HG02852 (cell line): ENCODE measurements around the gene CD151.

Experiments
- ATAC-seq: cut with Tn5 transposase; IDR thresholded peaks from one replicate; pipeline ENCODE4 v1.9.1; 2021; ENCODE audit warnings: mild to moderate bottlenecking, moderate library complexity; ENCODE audit not compliant: unreplicated experiment

The CD151 gene

GRCh38 chr11:827897-828192 lies 4.9 kb upstream of the CD151 start, which contains the start of gene CRACR2B:
TSS of gene CRACR2B (plus strand) at chr11:827919. CDS start at chr11:828608, 689 bp downstream.
- no peak for ATAC-seq

DNA sequence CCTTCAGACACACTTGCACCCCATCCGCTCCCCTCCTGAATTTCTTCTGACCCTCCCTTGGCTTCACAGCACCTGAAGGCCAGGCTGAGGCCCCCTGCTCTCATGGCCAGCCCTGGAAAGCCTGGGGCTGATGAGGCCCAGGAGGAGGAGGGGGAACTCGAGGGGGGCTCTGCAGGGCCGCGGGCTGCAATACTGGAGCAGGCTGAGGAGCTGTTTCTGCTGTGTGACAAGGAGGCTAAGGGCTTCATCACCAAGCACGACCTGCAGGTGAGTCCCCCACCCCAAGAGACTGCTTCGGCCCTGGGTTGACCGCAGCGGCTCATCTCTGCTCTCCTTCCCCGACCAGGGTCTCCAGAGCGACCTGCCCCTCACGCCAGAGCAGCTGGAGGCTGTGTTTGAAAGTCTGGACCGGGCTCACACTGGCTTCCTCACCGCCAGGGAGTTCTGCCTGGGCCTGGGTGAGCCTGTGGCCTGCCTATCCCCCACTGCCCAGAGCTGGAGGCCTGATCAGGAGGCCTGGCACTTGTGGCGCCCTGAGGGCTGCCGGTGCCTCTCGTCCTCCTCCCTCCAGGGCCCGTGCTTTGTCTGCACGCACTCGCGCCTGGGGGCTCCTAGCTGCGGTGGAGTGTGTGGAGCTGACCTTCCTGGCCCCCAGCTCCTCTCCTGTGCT lies 4.1 kb upstream of the CD151 start:
- ATAC-seq: no peak

GRCh38 chr11:829176-829846 lies 3.4 kb upstream of the CD151 start:
- ATAC-seq: no peak

- ATAC-seq: no peak
Measured at GRCh38 chr11:829847-830294, 2.9 kb upstream of the CD151 start.

DNA sequence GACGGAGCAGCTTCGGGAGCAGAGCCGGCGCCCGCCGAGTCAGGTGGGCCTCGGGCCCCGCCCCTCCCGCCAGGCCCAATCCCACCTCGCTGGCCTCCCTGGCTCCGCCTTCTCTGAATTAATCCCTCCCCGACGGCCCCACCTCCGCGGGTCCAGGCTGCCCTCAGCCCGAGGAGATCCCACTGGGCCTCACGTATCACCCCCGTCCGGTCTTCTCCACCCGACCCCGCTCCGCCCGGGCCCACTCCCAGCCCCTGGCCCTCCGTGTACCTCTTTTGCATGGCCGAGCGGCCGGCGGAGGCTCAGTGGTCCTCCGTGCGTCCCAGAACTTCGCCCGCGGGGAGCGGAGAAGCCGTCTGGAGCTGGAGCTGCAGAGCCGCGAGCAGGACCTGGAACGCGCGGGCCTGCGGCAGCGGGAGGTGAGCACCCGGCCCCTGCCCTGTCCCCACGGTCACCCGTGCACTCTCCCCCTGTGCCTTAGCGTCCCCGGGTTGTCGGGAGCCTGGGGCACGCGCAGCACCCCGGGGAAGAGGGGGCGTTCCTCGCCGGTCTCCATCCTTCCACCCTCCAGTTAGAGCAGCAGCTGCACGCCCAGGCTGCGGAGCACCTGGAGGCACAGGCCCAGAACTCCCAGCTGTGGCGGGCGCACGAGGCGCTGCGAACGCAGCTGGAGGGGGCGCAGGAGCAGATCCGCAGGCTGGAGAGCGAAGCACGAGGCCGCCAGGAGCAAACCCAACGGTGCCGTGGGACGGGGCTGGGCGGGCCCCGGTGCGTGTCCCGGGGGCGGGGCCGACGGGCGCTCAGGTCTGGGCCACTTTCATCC lies 2.2 kb upstream of the CD151 start:
- ATAC-seq: no peak

DNA sequence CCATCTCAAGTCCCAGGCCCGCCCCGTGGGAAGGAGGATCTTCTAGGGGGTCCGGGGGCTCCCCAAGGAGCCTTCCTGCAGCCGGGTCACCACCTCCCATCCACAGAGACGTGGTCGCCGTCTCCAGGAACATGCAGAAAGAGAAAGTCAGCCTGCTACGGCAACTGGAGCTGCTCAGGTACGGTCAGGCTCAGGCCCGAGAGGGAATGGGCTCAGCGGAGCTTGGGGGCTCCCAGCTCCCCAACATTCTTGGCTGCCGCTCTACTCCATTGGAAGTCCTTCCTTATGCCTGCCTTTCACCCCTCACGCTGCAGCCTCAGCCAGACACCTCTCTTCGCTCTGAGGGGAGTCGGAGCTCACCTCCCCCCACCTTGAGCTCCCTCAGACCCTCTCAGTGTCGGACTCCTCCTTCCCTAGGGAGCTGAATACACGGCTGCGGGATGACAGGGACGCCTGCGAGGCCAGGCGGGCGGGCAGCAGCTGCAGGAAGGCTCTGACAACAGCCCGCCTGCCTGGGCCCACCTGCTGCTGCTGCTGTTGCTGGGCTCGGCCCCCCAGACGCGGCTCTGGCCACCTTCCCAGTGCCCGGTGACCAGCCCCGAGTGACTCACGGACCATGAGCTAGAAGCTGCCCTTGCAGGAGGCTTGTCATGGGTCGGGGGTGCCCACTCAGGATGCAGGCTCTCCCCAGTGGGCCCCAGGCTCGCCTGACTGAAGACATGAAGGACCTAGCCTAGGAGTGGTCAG lies 1.5 kb upstream of the CD151 start:
- ATAC-seq: no peak

GRCh38 chr11:831961-832528 lies 707 bp upstream of the CD151 start:
- no peak for ATAC-seq

- no peak for ATAC-seq
Measured at GRCh38 chr11:833114-833791, 501 bp downstream of the CD151 start.

DNA sequence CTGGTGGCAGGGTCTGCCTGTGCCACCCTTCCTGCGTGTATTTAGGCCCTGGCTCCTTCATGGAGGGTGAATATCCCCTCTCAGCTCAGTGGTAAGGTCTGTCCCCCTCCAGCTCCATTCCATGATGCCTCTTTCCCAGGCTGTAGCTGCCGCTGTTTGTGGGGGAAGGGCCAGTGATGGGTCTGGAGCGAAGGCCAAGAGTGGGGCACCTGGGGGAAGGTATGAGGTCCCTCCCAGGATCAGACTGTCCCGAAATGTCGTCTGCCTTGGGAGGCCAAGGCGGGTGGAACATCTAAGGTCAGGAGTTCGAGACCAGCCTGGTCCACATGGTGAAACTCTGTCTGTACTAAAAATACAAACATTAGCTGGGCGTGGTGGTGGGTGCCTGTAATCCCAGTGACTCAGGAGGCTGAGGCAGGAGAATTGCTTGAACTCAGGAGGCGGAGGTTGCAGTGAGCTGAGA lies 1.1 kb downstream of the CD151 start:
- ATAC-seq: no peak

DNA sequence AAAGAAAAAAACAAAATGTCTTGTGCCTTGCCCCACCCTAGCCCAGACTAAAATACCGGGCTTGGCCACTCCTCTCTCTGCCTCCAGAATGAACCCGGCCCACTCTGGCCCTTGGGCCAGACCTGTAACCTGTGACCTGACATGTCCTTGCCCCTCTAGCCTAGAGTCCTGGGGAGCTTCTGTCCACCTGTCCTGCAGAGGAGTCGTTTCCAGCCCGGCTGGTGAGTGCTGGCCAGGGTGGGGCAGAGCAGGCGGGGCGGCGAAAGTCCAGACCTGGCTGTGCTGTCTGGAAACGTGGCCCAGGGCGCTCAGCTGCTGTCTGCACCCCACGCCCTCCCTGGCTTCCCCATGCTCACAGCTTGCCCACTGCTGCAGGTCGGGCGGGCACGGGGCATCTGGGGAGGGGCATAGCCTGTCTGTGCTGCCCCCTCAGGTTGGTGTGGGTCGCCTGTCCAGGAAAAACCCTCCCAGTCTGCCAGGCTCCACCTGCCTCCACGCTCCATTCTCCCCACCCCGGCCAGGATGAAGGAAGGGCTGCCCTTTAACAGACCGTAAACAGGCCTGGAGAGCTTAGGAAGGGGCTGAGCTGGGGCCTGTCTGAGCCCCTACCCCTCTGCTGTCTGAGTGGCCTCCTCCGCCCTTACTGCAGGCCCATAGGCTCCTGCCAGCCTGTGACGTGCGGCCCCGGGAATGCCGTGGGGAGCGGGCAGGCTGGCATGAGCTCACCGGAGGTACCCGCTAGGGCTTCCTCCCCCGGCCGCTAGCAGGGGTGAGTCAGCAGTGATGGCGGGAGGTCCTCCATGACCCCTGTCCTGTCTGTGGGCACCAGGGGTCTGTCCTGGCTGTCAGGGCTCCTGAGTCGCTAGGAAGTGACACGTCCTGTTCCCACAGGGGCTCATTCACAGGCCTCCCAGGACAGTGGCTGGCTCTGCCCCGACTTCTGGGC lies 1.9 kb downstream of the CD151 start:
- no peak for ATAC-seq

GRCh38 chr11:836274-836673 lies 3.5 kb downstream of the CD151 start:
- ATAC-seq: no peak

- ATAC-seq: no peak
Measured at GRCh38 chr11:836700-837099, 3.9 kb downstream of the CD151 start.

DNA sequence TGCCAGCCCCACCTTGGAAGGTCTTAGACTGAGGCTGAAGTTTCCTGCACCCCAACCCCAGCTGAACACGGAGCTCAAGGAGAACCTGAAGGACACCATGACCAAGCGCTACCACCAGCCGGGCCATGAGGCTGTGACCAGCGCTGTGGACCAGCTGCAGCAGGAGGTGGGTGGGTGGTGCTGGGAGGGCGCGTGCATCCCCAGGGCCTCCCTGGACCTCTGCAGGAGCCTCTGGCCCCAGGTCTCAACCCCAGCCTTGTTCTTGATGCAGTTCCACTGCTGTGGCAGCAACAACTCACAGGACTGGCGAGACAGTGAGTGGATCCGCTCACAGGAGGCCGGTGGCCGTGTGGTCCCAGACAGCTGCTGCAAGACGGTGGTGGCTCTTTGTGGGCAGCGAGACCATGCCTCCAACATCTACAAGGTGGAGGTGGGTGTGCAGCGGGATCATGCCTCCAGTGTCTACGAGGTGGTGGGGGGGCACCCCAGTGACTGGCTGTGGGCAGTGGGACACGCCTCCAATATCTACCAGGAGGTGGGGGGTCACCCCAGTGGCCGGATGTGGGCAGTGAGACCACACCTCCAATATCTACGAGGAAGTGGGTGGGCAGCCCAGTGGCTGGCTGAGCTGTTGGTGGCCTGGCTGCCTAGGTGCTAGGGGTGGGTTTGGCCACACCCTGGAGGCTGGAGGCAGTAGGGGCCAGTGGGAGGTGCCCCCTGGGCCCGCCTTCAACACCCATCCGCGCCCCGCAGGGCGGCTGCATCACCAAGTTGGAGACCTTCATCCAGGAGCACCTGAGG lies 4.6 kb downstream of the CD151 start:
- no peak for ATAC-seq

GRCh38 chr11:837990-838307 lies 5.2 kb downstream of the CD151 start:
- ATAC-seq: no peak

DNA sequence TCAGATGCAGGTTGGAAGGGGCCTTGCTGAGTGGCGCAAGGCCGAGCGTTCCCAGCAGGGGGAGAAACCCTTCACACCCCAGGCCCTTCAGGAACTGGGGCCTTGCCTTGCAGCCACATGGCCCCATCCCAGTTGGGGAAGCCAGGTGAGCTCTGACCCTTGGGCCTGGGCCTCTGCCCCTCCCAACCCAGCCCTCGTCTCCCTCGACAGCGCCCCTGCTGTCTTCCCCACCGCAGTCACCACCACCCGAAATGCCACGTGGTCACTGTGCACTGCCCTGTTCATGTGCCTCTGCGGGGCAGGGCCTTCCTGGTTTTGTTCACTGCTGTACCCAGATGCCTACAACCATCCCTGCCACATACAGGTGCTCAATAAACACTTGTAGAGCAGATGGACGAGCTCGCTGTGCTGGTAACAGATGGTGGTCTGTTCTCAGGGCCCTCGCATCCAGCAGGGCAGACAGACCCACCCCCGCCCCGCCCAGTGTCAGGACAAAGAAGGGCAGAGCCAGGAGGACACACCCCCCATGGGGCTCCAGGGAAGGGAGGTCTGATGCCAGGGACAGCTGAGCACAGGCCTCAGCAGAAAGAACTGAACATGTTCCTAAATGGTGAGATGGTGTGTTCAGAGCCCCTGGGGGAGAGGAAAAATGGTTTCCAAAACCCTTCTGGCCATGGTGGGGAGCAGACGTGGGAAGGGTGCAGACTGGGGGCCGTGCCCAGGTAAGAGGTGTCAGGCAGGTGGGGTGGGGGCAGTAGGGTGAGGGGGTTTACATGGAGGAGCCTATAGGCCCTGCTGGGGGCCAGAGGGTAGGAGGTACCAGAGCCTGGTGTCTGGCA lies 5.9 kb downstream of the CD151 start:
- ATAC-seq: no peak

GRCh38 chr11:839280-839623 lies 6.5 kb downstream of the CD151 start:
- no peak for ATAC-seq

DNA sequence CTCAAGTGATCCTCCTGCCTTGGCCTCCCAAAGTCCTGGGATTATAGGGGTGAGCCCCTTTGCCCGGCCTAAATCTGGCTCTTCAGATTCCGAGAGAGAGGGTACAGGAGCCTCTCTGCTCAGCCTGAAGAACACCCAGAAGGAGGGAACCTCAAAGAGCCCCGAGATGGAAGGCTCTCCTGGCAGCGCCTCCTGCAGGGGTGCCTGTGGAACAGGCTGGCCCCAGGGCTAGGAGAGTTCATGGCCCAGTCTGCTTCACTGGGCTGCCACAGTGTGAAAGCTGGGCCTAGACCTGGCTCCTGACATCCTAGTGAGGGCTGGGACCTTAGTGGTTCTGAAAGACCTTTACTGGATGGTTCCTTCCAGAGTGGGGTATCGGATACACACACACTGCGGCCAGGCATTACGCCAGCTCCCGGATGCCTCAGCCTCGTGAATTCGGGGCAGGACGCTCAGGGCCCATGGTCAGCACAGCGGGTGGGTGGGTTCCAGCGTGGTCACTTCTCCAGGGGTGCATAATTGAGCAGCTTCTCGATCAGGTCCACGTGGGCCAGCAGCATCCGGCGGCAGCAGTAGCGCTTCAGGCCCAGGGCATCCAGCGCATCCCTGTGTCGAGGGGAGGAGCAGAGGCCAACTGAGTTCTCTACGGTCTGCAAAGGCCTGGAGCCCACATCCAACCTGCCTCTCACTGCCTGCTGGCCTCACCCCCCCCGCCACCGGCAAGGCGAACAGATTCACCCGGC lies 7.3 kb downstream of the CD151 start:
- ATAC-seq: no peak
